Measurements from ENCODE around the gene WNK3.

WNK3 gene

DNA sequence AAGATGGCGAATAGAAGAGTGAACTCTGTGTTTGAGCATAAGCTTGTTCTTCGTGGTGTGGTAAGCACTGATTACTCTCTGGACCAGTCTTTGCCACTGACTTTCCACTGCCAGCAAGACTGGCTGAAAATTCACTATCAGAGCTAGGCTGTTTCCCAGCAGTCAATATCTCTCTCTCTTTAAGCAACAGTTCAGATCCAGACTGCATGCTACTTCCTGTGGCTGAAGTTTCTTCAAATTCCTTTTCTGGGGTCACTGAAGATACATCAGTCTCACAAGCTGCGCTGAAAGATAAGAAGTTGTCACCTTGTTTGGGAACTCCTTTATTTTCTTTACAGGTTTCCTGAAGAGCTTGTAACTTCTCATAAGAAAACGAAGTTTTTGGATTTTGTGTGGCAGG is 120.8 kb downstream of the WNK3 start:
- no peak for DNase-seq

DNA sequence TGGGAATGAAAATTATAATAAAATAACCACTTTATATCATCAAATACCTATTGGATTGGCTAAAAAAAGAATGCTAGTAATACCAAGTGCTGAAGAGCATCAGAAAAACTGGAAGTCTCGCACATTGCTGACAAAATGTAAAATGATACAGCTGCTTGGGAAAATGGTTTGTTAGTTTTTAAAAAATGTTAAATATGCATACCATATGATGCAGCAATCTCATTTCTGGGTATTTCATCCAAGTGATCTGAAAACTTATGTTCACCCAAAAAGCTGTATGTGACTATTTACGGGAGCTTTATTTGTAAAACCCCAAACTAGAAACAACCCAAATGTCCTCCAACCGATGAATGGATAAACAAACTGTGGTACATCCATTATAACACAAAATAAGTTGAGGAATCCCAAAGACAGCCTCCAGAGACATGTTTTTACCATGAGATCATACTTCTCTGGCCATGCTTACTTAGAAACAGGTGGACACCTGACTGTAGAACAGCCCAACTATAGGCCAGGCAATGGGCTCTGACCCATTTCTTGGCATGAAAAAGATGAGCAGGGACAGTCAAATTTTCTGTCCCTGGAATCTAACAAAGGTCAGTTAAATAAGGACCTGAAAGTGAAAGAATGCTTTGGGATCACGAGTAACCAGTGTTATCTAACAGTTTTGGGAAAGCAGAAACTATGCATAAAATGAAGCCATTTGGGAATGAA is 127.3 kb downstream of the WNK3 start:
- no peak for DNase-seq

DNA sequence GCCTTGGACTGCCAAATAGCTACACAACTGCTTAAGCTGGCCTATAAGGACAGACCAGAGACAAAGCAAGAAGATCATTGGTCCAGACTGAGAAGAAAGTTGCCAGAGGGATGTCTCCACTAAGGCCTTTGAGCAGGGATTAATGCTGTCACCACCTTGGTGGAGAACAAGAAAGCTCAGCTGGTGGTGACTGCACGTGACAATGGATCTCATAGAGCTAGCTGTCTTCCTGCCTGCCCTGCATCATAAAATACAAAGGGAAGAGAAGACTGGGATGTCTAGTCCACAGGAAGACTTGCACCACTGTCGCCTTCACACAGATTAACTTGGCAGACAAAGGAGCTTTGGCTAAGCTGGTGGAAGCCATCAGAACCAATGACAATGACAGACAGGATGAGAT is 134.3 kb downstream of the WNK3 start:
- no peak for DNase-seq

DNA sequence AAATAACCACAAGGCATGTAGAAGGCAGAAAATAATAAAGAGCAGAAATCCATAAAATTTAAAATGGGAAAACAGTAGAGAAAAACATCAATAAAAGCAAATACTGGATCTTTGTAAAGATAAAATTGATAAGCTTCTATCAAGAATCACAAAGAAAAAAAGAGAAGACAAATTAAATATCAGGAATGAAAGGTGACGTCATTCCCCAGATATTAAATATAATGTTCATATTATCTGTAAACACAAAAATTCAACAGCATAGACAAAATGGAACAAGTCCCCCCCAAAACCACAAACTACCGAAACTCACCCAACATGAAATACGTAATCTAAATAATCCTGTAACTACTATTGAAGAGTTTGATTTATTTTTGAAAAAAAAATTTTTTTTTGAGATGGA is 144.2 kb downstream of the WNK3 start:
- DNase-seq: no peak

DNA sequence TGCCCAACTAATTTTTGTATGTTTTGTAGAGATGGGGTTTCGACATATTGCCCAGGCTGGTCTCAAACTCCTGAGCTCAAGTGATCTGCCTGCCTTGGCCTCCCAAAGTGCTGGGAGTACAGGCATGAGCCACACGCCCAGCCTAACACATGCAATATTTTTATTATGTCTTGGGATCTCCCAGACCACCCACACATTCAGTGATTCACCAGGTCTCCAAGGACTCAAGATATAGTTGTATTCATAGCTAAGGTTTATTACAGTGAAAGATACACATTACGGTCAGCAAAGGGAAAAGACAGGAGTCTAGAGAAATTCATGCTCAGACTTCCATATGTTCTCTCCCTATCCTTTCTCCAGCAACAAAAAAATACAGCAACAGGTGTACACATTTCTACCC is 149.3 kb downstream of the WNK3 start:
- DNase-seq: no peak

DNA sequence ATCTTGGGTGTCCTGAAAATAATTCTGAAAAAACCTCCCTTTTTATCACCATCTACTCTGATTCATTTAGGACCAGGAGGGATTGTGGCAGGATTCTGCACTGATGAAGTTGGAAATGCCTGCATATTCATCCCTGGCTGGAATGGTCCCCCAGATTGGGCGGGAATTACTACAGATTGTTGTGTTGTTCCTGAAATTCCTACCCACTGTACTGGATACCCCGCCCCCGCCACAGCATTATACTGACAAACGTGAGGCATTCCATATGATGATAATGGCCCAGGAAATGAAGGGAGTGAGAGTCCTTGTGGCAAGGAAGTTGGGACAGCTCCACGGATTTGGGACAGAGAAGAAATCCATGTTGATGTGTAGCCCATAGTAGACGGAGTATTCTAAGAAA is 159.6 kb downstream of the WNK3 start:
- no peak for DNase-seq

DNA sequence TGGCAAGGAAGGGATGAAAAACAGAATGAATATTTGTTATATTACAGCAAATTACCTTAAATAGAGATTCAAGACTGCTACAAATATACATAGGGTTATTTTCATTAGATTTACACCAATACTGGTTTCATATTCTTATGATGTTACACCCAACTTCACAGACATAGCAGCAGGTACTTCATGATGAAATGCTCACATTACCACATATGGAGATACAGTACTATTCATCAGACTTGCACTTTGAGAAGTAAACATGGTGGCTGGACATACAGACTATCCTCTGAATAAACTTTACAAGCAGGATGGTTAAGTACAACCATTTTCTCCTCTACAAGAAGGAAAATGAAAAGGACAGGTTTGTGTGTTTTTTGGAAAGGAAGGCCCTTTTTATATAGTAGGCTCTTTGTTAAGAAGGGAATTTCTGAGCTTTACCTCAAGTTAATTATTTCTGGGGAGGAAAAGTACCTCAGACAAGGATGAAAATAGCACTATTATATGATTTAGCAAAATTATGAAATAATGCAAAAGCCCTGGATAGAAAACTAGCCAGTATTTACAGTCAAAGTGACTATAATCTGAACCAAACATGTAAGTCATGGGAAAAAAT is 162.8 kb downstream of the WNK3 start:
- DNase-seq: no peak

DNA sequence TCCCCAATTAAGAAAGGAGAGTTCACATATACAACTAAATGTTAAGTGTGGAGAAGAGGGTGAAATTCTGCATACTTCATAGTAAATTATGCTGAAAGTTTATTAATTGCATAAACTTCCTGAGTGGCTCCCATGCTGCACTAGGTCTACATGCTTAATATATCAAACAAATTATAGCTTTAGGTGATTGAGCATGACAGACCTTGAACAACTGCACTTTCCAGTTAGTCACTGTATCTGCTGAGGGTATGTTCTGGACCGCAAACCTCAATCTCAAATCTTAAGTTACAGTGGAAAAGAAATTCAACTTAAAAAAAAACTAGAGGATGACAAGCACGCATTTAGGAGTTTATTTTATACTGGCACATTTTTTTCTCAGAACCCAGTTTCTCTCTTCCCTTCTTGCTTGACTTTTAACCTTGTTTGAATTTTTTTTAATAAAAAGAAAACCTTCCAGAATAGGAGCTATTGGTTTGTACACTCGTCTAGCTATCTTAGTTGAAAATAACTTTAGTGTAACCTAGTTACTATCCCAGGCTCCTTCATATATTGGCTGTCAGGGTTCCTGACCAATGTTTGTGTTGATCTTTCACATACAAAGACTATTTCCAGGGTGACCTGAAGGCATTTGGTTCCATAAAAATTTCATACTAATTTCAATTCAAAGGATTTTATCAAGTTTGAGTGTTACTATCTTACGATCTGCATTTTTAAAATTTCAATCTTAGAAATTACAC is 164.6 kb downstream of the WNK3 start:
- DNase-seq: no peak

DNA sequence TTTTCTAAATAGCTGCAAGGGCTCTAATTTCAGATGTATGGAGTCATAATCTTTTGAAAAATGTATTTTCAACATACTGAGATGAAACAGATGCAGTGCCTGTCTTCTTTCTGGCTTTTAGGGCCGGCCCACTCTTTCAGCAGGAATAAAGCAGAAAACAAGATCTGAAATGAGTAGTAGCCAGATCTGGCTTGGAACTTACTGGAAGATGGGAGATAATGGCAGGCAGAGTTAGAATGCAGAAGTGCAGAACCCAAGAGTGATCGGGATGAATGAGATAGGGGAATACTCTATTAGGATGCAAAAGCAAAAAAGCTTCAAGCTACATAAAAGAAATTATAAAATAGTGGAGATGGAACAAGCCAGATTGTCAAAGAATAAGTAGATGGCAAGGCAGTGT is 173.4 kb downstream of the WNK3 start:
- no peak for DNase-seq

DNA sequence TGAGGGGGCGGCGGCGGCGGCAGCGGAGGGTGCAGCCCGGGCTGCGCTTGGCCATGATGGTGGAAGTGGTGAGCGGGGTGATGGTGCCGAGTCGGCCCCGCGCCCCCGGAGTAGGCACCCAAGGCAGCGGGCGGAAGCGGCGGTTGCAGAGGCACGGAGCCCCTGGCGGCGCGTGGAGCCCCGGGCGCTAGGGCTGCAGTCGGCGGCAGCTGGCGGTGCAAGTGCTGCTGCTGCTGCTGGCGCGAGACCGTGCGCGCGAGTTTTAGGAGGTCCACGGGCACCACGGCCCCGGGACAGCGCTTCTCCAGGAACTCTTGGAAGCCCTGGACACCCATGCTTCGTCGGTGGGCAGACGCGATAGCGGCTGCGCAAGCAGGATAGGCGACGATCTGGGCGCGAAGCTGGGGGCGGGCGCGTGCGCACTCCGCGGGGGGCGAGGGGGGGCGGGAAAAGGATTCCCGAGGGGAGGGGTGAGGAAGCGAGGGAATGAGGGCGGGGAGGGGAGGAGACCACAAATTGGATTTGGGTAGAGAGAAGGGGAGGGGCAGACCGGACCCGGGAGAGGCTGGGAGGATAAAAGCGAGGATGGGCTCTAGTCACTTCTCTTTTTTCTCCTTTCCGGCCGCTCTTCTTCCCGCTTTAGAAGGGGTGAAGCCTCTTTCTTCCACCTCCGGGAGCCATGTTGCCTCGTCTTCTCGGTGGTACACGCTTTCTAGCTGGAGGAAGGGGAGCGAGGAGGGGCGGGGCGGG is 174.8 kb downstream of the WNK3 start, which contains the start of gene FAM120C:
Gene FAM120C, minus strand, starts transcription at position 391 of the 750 bp plus-strand sequence. Its CDS starts 56 bp downstream, at position 335.
- DNase-seq: peak; percentile 67

DNA sequence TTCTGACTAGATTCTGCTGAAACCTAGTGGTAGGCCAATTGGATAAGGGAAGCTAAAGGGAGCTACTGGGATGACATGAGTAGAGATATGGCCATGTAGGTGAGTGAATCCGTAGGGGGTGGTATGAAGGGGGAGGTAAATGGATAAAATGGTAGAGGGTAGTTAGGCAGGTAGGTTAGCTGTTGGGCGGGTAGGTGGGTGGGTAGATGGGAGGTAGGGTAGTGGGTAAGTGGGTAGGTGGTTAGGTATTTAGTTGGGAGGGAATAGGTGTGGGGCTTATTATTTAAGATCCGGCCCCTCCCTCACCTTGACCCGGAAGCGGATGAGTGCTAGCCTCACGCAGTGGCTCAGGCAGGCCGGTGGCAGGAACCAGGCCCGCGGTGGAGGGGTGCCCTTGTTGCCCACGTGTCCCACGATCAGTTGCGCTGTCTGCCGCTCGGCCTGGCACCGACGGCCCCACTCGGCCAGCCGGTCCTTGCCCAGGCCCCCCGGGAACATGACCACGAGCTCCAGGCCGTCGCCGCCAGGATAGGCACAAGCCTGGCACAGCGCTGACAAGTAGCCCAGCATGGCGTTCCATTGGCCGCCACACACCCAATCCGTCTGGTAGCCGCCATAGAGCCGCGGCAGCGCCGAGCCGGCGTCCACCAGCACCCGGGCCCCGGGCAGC is 175.5 kb downstream of the WNK3 start:
- peak; percentile 72 for DNase-seq

DNA sequence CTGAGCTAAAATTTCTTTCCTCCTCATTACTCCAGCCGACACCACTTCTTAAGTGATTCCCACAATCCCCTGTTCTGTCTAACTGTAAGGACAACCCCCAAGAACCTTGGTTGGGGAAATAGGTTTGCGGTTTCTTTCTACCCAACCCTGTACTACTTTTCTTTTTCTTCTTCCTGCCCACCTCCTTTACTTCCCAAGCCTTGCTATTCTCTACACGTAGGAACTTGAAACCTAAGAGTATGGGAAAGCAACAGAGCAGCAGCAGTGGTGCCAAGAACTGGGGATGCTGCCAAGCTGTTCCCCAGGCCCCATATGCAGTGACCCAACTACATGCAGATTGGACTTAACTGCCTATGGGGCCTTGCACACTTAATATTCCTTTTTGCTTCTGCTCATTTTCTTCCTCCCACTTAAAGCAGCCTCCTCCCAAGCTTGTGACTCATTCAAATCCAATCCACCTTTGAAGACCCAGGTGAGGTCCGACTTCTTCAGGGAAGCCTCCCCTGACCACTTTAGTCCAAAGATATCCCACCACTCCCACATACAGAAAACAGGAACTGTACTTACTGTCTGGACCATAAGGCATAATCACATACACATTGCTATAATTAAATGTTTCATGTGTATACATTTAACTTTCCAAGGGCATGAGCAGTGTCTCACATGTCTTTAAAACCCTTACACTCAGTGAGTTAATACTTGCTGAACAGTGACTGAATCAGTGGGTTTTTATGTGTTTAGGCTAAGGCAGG is 176.5 kb downstream of the WNK3 start:
- DNase-seq: peak; percentile 2

DNA sequence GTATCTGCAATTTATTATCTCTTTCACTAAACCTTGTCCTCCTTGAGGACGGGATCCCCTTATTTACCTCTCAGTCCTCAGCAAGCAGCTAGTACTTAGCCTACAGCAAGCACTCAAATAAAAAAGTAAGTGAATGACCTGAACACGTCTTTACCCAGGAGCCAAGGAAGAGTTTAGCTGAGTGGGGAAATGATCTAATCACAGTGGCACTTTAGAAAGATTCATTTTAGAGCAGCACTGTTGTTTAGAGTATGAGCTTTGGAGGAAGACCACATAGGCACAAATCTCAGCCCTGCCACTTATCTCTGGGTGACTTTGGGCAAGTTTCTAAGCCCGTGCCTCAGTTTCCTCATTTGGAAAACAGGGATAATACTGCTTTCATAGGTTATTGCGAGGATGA is 177.4 kb downstream of the WNK3 start:
- no peak for DNase-seq

DNA sequence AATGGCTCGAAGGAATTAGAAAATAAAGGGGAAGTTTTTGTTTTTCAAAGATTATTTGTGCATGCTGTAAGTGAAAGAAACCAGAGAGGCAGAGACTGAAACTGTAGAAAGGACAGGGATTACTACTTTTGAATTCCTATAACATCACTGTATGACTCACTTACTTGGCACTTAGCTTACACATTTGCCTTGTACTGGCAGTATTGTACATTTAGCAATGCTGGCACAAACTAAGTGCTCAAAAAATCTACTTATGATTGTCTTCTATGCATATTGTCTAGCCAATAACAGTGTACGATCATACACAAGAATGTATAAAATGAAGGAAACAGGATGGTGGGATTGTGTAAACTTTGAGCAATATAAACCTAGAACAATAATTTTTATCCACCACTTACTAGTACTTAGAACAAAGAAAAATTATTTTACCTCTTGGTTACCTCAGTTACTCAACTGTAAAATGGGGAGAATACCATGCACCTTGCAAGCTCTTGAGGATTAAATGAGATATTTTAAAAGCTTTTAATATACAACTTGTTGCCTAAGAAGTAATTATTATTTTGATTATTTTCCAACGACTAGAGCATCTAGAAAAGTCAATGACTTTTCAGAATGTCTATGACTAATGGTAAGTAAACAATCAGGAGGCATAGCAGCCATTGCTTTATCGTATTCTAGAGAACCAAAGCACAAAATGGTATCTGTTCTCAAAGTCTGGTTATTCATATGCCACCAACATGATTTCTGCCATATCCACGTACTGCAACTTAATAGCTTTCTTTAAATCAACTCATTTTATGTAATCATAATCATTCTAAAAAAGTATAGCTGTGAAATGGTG is 179.5 kb downstream of the WNK3 start:
- DNase-seq: peak; percentile 37

DNA sequence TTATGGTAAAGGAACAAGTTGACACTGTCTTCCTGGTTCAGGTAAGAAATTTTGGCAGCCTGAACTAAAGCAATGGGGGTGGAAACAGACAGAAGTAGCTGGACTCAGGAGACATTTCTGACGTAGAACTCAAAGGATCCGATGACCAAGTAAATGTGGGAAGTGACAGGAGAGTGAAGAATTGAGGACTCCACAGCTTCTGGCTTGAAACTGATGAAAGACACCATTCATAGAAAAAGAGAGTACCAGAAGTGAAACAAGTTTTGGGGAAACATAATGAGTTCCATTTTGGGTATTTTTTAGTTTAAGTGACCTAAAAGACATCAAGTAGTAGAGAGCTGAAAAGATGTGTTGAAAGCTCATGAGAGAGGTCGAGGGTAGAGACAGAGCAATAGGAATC is 180.5 kb downstream of the WNK3 start:
- no peak for DNase-seq

DNA sequence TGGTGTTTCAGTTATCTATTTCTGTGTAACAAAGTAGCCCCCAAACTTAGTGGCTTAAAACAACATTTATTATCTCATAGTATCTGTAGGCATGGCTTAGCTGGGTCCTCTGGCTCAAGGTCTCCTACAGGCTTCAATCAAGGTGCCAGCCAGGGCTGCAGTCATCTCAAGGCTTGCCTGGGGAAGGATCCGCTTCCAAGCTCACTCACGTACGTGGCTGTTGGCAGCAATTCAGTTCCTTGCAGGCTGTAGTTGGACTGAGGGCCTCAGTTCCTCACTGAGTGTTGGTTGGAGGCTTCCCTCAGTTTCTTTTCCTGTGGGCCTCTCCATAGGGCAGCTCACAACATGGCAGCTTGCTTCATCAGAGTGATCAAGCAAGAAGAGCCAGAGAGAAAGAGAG is 184.1 kb downstream of the WNK3 start:
- no peak for DNase-seq

DNA sequence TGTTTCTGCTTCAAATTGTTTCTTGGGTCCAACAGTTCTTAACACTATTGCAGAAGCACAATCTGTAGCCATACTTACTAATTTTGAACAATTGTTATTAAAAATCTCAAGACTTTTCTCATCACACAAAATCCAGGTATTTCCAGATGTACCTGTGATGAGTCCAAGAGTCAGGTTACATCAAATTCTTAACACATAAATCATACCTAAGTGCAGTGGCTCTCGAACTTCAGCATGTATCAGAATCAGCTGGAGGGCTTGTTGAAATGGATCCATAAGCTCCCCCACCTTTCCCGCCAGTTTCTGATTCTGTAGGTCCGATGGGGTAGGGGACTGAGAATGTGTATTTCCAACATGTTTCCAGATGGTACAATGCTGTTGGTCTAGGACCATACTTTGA is 185.4 kb downstream of the WNK3 start:
- no peak for DNase-seq

DNA sequence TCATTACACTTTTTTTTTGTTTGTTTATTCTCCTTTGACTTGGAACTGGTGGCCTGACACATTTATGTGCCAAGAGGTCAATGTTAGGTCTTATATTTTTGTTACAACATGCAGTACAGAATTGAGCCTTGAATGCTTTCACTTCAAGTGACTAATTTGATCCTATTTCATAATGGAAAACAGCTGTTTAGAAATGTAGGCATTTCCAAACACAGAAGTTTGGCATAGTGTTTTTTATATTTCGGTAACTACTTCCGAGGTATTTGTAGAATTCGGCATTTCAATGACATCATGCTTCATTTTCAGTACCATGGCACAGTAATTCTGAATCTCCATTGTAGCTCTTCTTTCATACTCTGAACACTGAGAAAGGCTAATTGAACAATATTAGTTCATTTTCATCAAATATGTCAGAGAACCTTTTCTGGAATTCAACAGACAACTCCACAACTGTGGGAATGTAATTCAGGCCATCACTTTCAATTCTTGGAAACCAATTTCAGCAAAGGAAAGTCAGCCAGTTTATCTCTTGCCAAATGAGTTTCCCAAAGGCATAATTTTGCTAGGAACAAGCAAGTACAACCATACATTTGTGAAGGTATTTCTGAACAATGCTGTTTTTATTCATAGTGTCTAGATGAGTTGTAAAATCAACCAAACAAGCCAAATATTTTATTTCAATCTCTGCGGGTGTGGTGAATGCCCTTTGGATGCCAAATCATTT is 186.2 kb downstream of the WNK3 start:
- DNase-seq: no peak

DNA sequence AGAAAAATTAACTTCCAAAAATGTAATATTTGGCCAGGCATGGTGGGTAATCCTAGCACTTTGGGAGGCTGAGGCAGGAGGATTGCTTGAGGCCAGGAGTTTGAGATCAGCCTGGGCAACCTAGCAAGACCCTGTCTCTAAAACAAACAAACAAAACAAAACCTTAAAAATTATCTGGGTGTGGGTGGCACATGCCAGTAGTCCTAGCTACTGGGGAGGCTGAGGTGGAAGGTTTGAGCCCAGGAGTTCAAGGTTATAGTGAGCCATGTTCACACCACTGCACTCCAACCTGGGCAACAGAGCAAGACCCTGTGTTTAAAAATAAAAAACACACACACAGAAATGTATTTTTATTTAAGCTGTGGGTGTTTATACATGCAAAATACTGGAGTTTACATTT is 186.8 kb downstream of the WNK3 start:
- no peak for DNase-seq

DNA sequence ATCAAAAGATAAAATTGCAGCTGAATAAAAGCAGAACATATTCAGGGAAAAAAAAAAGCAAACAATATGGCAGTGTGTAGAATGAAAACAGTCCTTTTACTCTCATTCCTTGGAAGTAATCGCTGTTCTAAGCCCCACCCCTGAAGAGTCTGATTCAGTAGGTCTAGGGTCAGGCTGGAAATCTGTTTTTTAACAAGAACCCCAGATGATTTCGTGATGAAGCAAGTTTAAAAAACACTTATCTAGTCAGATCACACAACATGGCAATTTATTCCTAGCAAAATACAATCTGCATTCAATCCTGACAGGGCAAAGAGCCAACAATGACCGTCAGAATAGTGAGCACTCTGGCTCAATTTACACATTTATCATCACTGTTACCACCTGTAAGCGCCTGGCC is 190.9 kb downstream of the WNK3 start:
- no peak for DNase-seq
